ENCODE results near the gene PLET1.

- TF ChIP-seq CTCF (conservative IDR thresholded peaks at IDR 0.05; ENCODE audit: low read depth, low read length) (no peak), POLR2A (IDR thresholded peaks at IDR 0.05; ENCODE audit: low read depth, low read length) (no peak)
Observed at GRCh38 chr11:112231952-112232351, 28.7 kb downstream of the PLET1 start.
